ENCODE measurements around the gene SEPTIN7. TPM values are rescaled to one million over a fixed set of nuclear protein-coding genes. Genes with fewer than 3 reads are reported as not detected.

Gene SEPTIN7
- total RNA-seq, 1 experiment from 2014 or later = 284 TPM

- DNase-seq = no peak
- Histone ChIP-seq H3K9me3 (peaks cover 39% of the 10 kb centered on the region), H3K4me3 (no peak overlapping the region), H3K36me3 (peaks cover 23% of the 10 kb centered on the region), H3K27me3 (no peaks in the 10 kb centered on the region)
Observed at GRCh38 chr7:35817930-35818329, 17.1 kb downstream of the SEPTIN7 start.

GRCh38 chr7:35818513-35818912 lies 17.7 kb downstream of the SEPTIN7 start:
- no peak overlapping the region for H3K4me3 ChIP-seq
- no peaks in the 10 kb centered on the region for H3K27me3 ChIP-seq
- DNase-seq = no peak
- peaks cover 39% of the 10 kb centered on the region for H3K9me3 ChIP-seq
- H3K36me3 ChIP-seq = peaks cover 23% of the 10 kb centered on the region

GRCh38 chr7:35819310-35819709 lies 18.5 kb downstream of the SEPTIN7 start:
- Histone ChIP-seq H3K4me3 (no peak overlapping the region), H3K36me3 (peaks cover 21% of the 10 kb centered on the region), H3K9me3 (peaks cover 37% of the 10 kb centered on the region), H3K27me3 (no peaks in the 10 kb centered on the region)
- no peak for DNase-seq

GRCh38 chr7:35819954-35820703 lies 19.3 kb downstream of the SEPTIN7 start:
- H3K27me3 ChIP-seq = no peaks in the 10 kb centered on the region
- H3K4me3 ChIP-seq = no peak overlapping the region
- no peak for DNase-seq
- peaks cover 19% of the 10 kb centered on the region for H3K36me3 ChIP-seq
- H3K9me3 ChIP-seq = peaks cover 33% of the 10 kb centered on the region

- Histone ChIP-seq H3K9me3 (peaks cover 33% of the 10 kb centered on the region), H3K36me3 (peaks cover 19% of the 10 kb centered on the region), H3K27me3 (no peaks in the 10 kb centered on the region), H3K4me3 (no peak overlapping the region)
- no peak for DNase-seq
Observed at GRCh38 chr7:35820858-35821257, 20.0 kb downstream of the SEPTIN7 start.

- no peak overlapping the region for H3K4me3 ChIP-seq
- DNase-seq = no peak
Observed at GRCh38 chr7:35823440-35823839, 22.6 kb downstream of the SEPTIN7 start.

GRCh38 chr7:35825974-35826373 lies 25.1 kb downstream of the SEPTIN7 start:
- H3K9me3 ChIP-seq = peaks cover 3% of the 10 kb centered on the region; the same call in 1 of the 2 replicates
- no peaks in the 10 kb centered on the region; the same call in none of the 2 replicates for H3K36me3 ChIP-seq
- DNase-seq = no peak
- H3K27me3 ChIP-seq = no peaks in the 10 kb centered on the region
- no peak overlapping the region for H3K4me3 ChIP-seq

More at GRCh38 chr7:35823440-35823839, 22.6 kb downstream of the SEPTIN7 start:
- H3K36me3 ChIP-seq = peaks cover 4% of the 10 kb centered on the region
- H3K9me3 ChIP-seq = peaks cover 18% of the 10 kb centered on the region
- no peaks in the 10 kb centered on the region for H3K27me3 ChIP-seq

- H3K9me3 ChIP-seq = no peaks in the 10 kb centered on the region
- no peak for DNase-seq
Observed at GRCh38 chr7:35826751-35827150, 25.9 kb downstream of the SEPTIN7 start.

GRCh38 chr7:35828817-35829216 lies 28.0 kb downstream of the SEPTIN7 start:
- Histone ChIP-seq H3K9me3 (no peaks in the 10 kb centered on the region), H3K36me3 (peaks cover 19% of the 10 kb centered on the region), H3K4me3 (no peak overlapping the region), H3K27me3 (no peaks in the 10 kb centered on the region)
- DNase-seq = peak; percentile 16

More at GRCh38 chr7:35826751-35827150, 25.9 kb downstream of the SEPTIN7 start:
- peaks cover 3% of the 10 kb centered on the region for H3K36me3 ChIP-seq
- no peaks in the 10 kb centered on the region for H3K27me3 ChIP-seq
- no peak overlapping the region for H3K4me3 ChIP-seq

GRCh38 chr7:35831208-35831607 lies 30.4 kb downstream of the SEPTIN7 start:
- H3K27me3 ChIP-seq = no peaks in the 10 kb centered on the region
- no peak overlapping the region for H3K4me3 ChIP-seq
- H3K9me3 ChIP-seq = no peaks in the 10 kb centered on the region
- DNase-seq = no peak
- peaks cover 30% of the 10 kb centered on the region for H3K36me3 ChIP-seq

- H3K36me3 ChIP-seq = peaks cover 28% of the 10 kb centered on the region
- H3K27me3 ChIP-seq = no peaks in the 10 kb centered on the region
- DNase-seq = peak; percentile 37
- no peaks in the 10 kb centered on the region for H3K9me3 ChIP-seq
- H3K4me3 ChIP-seq = no peak overlapping the region
Observed at GRCh38 chr7:35839860-35840854, 39.3 kb downstream of the SEPTIN7 start.

- no peaks in the 10 kb centered on the region for H3K9me3 ChIP-seq
Observed at GRCh38 chr7:35846816-35847412, 46.1 kb downstream of the SEPTIN7 start.

GRCh38 chr7:35848725-35849124 lies 47.9 kb downstream of the SEPTIN7 start:
- Histone ChIP-seq H3K9me3 (no peaks in the 10 kb centered on the region), H3K27me3 (no peaks in the 10 kb centered on the region), H3K4me3 (no peak overlapping the region), H3K36me3 (peaks cover 17% of the 10 kb centered on the region)
- DNase-seq = no peak

More at GRCh38 chr7:35846816-35847412, 46.1 kb downstream of the SEPTIN7 start:
- DNase-seq = no peak
- H3K27me3 ChIP-seq = no peaks in the 10 kb centered on the region
- H3K36me3 ChIP-seq = peaks cover 24% of the 10 kb centered on the region
- H3K4me3 ChIP-seq = no peak overlapping the region

GRCh38 chr7:35849158-35849831 lies 48.4 kb downstream of the SEPTIN7 start:
- H3K4me3 ChIP-seq = no peak overlapping the region
- no peaks in the 10 kb centered on the region for H3K9me3 ChIP-seq
- H3K36me3 ChIP-seq = peaks cover 14% of the 10 kb centered on the region
- no peaks in the 10 kb centered on the region for H3K27me3 ChIP-seq
- DNase-seq = peak; percentile 14

- no peak for DNase-seq
- Histone ChIP-seq H3K27me3 (no peaks in the 10 kb centered on the region), H3K36me3 (peaks cover 10% of the 10 kb centered on the region), H3K9me3 (no peaks in the 10 kb centered on the region), H3K4me3 (no peak overlapping the region)
Observed at GRCh38 chr7:35849954-35850353, 49.1 kb downstream of the SEPTIN7 start.
